Activated T-helper 9 cell treated with anti-CD3 and anti-CD28 coated beads, Interleukin-2, amount 50 U/mL, for 16 hours (primary cell): ENCODE data around the gene HYAL2.
"Not testable (repeated sequence)": the region's sequence is repeated elsewhere in the genome, so short reads cannot be mapped to it uniquely, and the experiment has no call there.

ENCODE experiments used
- DNase-seq: peaks from one replicate; pipeline ENCODE4 v3.0.0-alpha.2; 2020; ENCODE audit warnings: low read depth

The HYAL2 gene

DNA sequence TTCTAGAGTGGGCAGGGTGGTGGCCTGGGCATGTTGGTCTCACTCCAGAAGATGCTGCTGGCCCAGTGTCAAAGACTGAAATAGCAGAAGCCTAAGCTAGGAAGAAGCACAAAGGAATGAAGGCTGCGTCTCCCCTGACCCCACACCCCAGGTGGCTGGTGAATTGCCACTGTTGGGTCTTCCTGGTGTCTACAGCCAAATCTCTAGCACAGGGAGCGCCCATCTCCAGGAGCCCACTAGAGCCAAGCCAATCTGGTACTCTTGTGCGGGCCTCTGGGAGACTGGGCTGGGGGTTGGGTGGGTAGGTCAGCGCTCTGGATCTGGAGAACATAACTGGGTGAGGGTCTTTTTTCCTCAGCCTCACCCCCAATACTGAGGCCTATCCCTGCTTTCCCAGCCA, 4.6 kb upstream of the HYAL2 start:
- no peak for DNase-seq

DNA sequence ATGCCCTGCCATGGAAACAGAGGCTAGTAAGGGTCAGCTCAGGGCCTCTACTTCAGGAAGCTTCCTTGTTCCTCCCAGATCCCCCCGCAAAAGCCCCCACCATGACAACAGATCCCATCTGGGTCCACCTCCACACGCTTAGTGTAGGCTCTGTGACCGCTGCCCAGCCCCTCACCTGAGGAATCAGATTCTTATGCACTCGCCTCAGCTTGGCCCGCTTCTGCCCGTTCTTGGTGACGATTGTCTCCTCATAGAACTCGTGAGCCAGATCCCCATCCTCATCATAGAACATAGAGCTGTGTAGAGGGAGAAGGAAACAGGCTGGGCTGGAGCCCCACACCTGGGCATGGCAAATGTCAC, 3.6 kb upstream of the HYAL2 start:
- DNase-seq, result no peak

DNA sequence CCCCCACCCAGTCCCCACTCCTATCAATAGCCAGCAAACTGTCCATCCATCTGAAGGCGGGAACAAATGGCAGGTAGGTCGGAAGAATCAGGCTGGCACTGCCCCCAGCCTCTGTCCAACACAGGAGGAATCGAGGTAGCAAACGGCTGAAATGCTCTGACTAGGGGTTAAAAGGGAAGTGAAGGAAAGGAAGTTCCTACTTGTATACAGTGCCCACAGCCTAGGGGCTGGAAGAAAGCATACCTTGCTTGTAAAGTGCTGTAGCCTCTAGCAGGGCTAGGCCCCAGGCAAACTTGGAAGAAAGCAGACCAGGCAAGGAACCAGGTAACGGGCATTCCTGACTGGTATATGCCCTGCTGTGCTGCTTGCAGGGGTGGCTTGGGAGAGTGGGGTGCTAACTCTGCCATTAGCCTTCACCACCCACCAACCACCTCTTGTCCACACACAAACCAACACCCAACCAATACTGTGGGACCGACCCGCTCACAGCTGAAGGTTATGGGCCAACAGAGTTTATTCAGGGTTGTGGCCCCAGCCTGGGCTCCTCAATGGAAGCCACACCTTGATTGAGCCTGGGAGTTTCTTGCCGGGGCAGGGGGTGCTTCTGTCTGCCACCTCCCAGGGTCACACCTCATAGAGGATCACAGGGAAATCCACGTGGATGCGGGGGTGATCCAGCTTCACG, 3.1 kb upstream of the HYAL2 start:
- no peak for DNase-seq

DNA sequence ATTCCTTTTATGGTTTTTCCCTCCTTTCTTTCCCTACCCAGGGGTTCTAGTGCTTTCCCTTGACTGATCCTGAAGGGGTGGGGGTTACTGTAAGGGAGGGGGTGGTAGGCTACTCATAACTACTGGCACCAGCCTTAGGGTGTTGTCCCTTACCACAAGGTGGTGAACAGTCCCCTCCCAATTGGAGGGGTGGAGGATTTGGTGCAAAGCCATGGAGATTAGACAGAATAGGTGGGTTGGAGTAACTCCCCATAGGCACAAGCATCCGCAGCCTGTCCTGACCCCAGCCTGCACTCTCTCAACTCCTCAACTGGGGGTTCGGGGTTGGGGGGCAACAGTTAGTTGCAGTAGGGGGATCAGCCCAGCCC, 2.6 kb upstream of the HYAL2 start:
- no peak for DNase-seq

DNA sequence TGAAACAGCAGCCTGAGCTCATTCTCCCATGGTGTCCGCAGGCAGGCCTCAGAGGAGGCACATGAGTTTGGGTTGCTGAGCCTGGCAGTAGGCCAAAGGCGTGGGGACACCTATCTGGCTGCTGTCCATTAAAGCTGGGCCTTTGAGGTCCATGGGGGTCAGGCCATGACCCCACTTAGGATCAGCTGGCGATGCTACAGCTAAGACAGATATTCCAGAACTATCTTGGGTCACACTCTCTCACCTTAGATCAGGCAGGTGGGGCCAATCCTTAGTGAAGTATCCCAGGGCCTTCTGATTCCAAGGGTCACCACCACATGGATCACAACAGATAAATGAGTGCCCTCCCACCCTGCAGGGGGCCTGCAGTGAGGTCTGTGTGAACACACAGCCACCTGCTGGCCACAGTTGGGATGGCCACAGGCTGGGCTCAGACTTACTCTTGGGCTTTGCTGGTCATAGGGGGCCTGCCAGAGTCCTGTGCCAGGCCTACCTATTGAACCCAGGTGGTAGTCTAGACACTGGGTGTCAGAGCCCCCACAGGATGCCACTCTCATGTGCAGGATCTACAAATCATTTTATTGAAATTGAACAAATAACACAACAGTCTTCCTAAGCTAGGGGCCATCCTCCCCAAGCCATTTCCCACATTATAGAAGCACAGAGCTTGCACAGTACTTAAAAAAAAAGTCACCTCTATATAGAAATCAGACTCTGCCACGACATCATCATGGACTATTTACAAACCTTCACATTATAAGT, 2.0 kb upstream of the HYAL2 start:
- peak; percentile 40 for DNase-seq

DNA sequence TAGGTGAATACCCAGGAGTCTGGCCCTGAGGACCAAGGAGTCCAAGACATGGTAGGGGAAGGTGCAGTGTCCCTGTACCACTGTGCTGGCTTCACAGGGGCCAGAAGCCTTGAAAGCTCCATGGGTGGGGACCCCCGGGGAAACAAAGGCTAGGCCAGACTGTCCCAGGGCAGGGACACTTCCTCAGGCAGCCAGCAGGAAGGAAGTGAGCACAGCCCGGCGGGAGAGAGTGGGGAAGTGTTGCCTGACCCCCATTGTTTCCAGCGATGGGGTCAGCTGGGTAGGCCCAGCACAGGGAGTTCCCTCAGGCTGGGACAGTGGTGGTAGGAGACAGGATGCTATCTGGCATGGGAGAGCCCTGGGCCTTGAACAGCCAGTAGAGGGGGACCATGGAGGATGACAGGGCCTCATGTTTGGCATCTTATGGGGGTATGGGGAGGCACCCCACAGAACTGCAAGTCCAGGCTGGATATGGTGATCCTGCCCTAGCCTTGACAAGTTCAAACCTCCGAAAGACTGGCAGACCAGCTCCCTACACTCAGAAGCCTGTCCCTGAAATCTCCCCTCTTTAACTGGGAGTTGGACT, 1.2 kb upstream of the HYAL2 start:
- no peak for DNase-seq

DNA sequence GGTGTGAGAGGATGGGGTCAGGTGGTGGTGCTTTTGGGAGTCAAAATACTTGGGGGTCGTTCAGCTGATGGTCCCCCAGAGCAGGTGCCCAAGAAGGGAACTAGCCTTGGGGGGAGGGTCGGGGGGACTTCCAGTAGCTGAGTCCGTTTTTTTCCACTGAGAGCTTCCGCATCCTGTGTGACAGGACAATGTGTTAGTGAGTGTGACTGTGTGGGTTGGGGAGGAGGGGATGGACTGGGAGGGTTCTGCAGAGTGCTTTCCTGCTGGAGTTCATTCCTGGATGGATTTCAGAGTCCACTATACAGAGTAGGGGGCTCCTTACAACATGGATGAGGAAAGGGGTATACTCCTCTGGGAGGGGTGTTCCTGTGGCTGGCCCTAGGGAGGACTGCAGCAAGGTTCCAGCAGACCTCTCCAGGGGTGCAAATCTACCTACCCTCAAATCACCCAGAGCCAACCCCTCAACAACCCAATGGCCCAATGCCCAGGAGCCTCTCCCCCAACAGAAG, 601 bp upstream of the HYAL2 start:
- no peak for DNase-seq

DNA sequence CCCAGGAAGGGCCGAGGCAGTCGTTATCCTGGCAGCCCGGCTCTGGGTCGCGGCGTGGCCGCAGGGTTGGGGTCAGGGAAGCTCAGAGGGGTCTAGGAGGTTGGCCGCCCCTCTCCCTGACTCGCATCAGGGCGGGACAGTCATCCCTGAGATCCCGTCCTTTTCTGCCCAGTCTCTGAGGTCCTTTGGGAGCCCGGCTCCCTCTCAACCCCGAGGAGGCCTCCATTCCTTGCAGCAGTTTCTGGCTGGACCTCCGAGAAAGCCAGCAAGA, 495 bp downstream of the HYAL2 start:
- no peak for DNase-seq

DNA sequence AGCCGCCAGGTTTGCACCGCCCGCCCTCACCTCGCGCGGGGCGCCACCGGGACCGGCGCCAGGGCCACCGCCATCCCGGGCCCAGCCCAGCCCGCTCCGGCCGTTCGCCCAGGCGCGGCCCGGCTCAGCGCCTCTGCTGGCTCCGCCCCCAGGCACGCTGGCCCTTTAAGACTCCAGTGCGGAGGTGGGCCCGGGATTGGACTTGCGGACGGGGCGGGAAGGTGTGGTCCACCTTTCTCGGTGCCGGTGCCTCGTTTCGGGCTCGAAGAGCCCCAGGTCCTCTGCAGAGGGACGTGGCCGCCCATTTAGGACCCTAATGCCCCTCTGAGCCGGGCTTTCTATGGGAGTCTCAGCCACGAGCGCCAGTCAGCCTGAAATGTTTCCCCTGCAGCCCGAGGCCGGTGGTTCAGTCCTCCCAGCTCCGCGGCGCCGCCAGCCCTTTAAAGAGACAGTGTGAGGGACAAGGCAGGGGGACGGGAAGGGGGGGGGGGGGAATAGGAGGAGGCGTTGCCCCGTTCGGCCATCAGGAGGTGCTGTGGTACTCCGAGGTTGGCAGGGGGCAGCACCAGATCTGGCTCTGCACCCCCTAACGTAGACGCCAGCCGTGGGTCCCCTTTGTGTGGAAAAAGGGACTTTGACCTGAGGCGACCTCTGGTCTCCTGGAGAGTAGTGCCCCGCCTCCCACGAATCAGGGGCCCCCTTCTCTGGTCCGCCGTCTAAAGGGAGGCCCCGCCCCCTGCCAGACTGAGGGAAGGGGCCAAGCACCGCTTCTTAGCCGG, 1.0 kb downstream of the HYAL2 start:
- peak; percentile 75 for DNase-seq

DNA sequence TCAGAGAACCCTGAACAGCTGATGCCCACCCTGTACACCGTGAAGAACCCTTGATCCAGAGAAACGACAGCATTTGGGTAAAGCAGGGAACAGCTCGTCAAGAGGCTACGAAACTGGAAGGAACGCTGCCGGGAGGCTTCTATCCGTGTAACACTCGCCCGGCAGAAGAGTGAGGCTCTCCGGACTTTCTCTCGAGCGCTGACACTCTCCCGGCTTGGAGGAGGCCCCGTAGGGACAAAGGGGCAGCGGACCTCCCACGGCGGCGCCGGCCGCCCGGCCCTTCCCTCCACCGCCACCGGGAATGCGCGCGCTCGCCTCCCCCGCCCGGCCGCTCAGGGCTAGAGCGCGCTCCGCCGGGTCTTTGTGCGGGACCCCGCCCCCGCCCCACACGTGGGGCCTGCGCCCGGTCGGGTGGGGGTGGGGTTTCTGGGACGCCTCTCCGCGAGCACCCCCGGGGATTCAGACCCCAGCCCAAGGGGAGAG, 1.7 kb downstream of the HYAL2 start:
- peak; percentile 51 for DNase-seq

DNA sequence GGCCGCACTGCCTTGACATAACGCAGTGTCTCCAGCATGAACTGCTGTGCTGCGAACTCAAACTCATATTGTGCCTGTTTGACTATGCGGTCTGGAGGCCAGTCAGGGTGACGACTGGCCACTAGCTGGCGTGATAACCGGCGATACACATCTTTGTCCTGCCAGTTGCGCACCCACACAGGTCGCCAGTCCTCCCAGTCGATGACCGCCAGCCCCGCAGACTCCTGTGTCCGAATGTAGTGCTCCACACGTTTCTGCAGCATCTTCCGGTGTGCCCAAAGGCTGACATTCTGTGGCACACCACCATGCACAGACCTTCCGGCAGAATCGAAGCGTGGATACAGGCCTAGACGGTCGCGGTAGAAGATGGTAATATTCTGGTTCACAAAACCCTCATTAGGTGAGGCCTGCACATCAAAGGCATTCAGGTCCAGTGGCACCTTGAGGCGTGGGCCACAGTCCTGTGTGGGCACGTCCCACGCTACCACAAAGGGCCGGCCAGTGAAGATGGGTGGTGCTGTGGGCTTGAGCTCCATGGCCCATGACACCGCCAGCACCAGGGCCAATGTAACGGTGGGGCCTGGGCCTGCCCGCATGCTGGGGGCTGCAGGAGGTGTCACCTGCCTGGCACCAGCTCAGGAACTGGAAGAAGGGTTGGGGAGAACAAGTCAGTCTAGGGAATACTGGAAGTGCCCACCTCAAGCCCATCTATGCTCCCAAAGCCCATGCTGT, 2.5 kb downstream of the HYAL2 start:
- no peak for DNase-seq

DNA sequence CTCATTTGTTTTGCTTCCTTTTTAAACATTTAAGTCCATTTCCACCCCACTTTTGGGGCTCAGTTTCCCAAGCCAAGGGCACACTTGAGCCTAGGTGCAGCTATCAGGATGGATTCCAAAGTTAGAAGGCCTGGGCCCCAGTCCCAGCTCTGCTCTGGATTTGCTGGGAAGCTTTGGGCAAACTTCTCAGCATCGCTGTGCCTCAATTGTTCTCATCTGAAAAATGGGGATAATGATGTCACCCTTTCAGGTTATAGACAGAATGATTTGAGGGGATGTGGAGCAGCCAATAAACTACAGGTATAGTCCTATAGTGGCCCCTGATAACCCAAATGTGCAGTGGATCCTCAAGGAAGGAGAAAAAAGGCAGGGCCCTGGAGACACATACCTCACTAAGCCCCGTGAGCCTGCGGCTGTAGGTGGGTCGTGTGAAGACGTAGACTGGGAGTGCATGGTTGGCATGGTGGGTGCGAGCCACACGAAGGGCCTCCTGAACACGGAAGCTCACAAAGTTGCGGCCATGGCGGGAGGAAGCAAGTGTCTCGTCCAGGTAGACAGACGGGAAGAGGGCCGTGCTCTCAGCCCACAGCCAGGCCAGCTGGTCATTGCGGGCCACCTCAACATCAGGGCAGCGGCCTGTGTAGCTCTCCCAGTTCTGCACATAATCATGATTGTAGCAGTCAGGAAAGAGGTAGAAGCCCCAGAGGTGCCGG, 3.2 kb downstream of the HYAL2 start:
- DNase-seq, result no peak

DNA sequence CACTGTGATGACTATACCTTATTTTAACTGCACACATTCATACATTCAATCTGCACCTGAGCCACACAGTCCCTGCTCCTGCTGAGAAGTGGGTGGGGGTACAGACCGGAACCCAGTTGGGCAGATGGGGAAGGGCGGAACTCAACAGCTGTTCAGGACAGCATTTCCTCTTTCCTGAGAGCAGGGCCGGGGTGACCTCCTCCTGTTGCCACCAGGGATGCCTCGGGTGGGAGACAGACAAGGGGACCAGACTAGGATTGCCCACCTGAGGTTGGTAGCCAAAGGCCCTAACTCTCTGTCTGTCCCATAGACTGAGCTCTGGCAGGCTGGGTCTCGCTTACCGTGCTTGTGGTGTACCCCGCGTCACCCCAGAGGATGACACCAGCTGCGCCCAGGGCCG, 3.9 kb downstream of the HYAL2 start:
- DNase-seq, result no peak

DNA sequence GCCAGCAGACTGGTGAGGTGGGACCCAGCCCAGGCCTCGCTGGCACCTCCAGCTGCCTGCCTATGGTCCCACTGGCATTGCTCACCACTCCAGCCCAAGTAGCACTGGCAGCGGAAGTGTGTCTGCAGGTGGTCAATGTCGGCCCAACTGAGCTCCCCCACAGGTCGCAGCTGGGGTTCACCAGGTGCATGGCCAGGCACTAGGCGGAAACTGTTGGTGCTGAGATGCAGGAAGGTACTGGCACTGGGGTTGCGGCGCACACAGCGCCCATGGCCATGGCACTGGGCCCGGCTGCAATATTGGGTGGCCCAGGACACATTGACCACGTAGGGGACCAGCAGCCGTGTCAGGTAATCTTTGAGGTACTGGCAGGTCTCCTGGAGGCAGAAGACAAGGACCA, 4.4 kb downstream of the HYAL2 start:
- DNase-seq, result no peak

DNA sequence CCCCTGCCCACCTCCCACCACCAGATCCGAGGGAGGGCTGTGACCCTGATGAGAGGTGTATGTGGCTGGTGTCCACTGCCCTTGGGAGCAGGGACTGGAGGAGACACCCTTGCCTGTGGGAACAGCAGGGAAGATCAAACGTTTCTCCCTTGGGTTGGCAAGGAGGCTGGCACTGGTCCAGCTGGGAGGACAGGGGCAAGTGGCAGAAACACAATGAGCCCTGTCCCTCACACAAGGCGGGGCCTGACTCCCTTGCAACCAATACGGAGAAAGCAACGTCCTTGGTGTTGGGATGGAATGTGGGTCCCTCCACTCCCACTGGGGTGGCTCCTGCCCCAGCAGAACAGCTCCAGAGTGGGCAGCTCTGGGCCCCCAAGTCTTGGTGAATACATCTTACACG, 5.2 kb downstream of the HYAL2 start:
- no peak for DNase-seq

DNA sequence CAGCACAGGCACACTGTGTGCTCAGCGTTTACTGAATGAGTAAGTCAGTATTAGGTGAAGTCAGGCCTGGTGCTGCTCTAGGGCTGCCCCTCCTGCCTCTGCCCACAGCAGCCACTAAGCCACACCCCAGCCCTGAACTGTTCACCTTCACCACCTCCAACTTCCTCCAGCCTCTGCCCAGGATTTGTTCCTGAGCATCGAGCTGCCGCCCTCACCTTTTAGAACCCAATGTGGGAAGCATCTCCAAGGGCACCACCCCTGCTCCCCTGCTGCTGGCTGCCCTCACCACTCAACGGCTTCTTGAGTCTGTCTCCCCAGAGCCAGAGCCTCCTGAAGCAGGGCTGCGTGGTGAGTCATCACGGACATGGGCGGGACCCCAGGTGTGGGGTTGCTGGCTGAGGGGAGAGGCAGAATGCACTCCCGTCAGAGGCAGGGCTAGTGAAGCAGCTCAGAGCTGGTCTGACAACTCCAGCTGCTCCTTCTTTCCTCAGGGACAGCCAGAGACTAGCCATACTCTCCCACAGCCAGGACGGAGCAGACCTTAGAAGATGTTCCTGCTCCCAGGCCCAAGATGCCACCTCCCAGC, 5.8 kb downstream of the HYAL2 start:
- peak; percentile 65 for DNase-seq

DNA sequence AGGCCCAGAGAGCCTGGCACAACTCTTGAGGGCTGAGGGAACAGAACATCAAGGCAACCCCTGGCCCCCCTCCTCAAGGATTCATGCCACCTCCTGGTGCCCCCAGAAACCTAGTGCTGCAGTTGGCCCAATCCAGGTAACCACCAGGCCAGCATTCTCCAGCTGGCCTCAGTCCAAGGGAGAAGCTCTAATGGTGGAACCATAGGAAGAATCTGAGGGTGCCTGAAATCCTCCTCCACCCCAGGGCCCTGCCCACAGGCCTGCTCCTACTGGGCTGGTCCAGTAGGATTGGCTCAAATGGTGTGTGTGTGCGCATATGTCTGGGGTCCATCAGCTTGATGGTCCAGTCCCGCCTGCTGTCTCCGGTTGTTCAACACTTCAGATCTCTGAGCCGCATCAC, 7.7 kb downstream of the HYAL2 start:
- DNase-seq, result no peak

DNA sequence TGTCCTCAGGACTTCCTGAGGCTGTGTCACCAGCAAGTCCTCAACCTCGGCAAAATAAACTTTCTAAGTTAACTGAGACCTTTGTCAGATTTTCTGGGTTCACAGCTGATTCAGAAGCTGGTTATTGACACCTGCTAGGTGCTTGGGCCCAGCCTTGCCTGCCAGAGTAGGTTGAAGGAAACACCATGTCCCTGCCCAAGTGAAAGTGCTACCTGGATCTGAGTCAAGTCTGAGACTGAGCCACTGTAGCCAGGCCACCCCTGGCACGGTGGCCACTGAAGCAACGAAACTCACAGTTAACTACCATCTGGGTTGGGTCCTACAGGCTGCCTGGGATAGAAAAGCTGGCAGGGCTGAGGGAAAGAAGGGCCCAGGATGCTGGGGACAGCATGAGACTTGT, 8.2 kb downstream of the HYAL2 start:
- DNase-seq, result no peak

DNA sequence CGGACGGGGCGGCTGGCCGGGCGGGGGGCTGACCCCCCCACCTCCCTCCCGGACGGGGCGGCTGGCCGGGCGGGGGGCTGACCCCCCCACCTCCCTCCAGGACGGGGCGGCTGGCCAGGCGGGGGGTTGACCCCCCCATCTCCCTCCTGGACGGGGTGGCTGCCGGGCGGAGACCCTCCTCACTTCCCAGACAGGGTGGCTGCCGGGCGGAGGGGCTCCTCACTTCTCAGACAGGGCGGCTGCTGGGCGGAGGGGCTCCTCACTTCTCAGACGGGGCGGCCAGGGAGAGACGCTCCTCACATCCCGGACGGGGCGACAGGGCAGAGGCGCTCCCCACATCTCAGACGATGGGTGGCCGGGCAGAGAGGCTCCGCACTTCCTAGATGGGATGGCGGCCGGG, 10.5 kb downstream of the HYAL2 start:
- DNase-seq, result not testable (repeated sequence)

DNA sequence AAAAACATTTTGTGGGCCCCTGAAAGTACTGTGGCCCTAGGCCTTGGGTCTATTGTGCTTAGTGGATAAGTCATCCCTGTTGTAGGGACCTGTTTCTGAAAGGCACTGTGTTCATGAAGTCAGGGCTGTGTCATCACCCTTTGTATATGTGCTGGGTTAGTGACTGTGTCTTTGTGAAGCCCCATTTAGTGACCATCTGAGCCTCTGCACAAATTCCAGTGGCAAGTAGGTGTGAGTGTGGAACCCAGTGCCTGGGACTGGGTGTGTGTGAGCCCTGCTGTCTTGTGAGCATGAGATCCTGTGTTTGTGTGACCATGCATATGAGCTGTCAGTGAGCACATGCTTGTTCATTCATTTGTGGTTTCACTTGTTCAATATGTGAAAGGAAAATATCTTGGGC, 17.9 kb downstream of the HYAL2 start:
- no peak for DNase-seq
